HepG2 (cell line): ENCODE results near the gene GCDH. TPM values are rescaled to one million over a fixed set of nuclear protein-coding genes. Genes with fewer than 3 reads are reported as not detected.

Experiments
- ELF1 ChIP-seq: sonication (generic); formaldehyde crosslinking; IDR thresholded peaks from 2 replicates; pipeline ENCODE4 v1.4.0; 2020; ENCODE audit warnings: missing genetic modification reagents
- FIP1L1 ChIP-seq: fragments of 200-400 bp; formaldehyde crosslinking; IDR thresholded peaks from 2 replicates; pipeline ENCODE4 v1.6.1; 2018; ENCODE audit warnings: low read depth, mild to moderate bottlenecking, low read length, moderate library complexity, borderline replicate concordance; ENCODE audit not compliant: insufficient read depth
- HNF1B ChIP-seq: sonication (generic); formaldehyde crosslinking; IDR thresholded peaks from 2 replicates; pipeline ENCODE4 v1.5.1; 2020; ENCODE audit warnings: mild to moderate bottlenecking, moderate library complexity, missing genetic modification reagents
- MED8 ChIP-seq: sonication (generic); formaldehyde crosslinking; IDR thresholded peaks from 2 replicates; pipeline ENCODE4 v1.8.1; 2023; ENCODE audit warnings: mild to moderate bottlenecking, missing genetic modification reagents; ENCODE audit not compliant: insufficient replicate concordance
- SKI ChIP-seq: fragments of 450-650 bp; IDR thresholded peaks from one replicate; pipeline ENCODE4 v1.6.1; 2018; ENCODE audit warnings: mild to moderate bottlenecking; ENCODE audit not compliant: partially characterized antibody
- TOE1 ChIP-seq: sonication (generic); formaldehyde crosslinking; IDR thresholded peaks from 2 replicates; pipeline ENCODE4 v1.4.0; 2020; ENCODE audit warnings: mild to moderate bottlenecking, missing genetic modification reagents
- ZC3H4 ChIP-seq: sonication (generic); formaldehyde crosslinking; IDR thresholded peaks from 2 replicates; pipeline ENCODE4 v1.4.0; 2020; ENCODE audit warnings: missing genetic modification reagents, borderline replicate concordance
- ZFP41 ChIP-seq: sonication (generic); formaldehyde crosslinking; IDR thresholded peaks from 2 replicates; pipeline ENCODE4 v1.4.0; 2020; ENCODE audit warnings: mild to moderate bottlenecking, missing genetic modification reagents, borderline replicate concordance
- ZNF225 ChIP-seq: sonication (generic); formaldehyde crosslinking; IDR thresholded peaks from 2 replicates; pipeline ENCODE4 v1.4.0; 2020; ENCODE audit warnings: mild to moderate bottlenecking, missing genetic modification reagents
- ZNF280D ChIP-seq: sonication (generic); formaldehyde crosslinking; IDR thresholded peaks from 2 replicates; pipeline ENCODE4 v1.5.1; 2020; ENCODE audit warnings: mild to moderate bottlenecking, missing genetic modification reagents
- ZNF33B ChIP-seq: sonication (generic); formaldehyde crosslinking; IDR thresholded peaks from 2 replicates; pipeline ENCODE4 v1.5.1; 2020; ENCODE audit warnings: mild to moderate bottlenecking, missing genetic modification reagents
- ZNF746 ChIP-seq: sonication (generic); formaldehyde crosslinking; IDR thresholded peaks from 2 replicates; pipeline ENCODE4 v1.8.0; 2022; ENCODE audit warnings: mild to moderate bottlenecking, missing genetic modification reagents
- ZNF772 ChIP-seq: sonication (generic); formaldehyde crosslinking; IDR thresholded peaks from 2 replicates; pipeline ENCODE4 v1.5.0; 2020; ENCODE audit warnings: mild to moderate bottlenecking, missing genetic modification reagents
- ZNF883 ChIP-seq: sonication (generic); formaldehyde crosslinking; IDR thresholded peaks from 2 replicates; pipeline ENCODE4 v1.5.1; 2020; ENCODE audit warnings: mild to moderate bottlenecking, missing genetic modification reagents; ENCODE audit errors: not compliant biosample characterization
- polyA plus RNA-seq, 8 experiments: library from polyadenylated mRNA; depleted of rRNA in 3 of 8; stranded (reverse) in 7 of 8; unstranded in 1 of 8; fragments of >200 nt; fragmentation: Illumina TruSeq in 4 of 8; extraction: Trizol in 4 of 8; gene quantifications; 2 replicates each; pipeline versions ENCODE4 v1.2.1 to v1.2.3, GENCODE V29; 2011 to 2016; ENCODE audit warnings: low read depth in 4 of 8, missing spikeins in 1 of 8, mixed read lengths in 1 of 8; ENCODE audit not compliant: insufficient read depth in 1 of 8
- total RNA-seq, 5 experiments: library from RNA; depleted of rRNA; stranded (reverse); fragments of >200 nt; fragmentation: Illumina TruSeq; extraction: Trizol; gene quantifications; 2 replicates each; pipeline ENCODE4 v1.2.3, GENCODE V29; 2016; ENCODE audit warnings: low read depth in 1 of 5
- TF ChIP-seq, protein P1 (sequence below): sonication (generic); formaldehyde crosslinking; IDR thresholded peaks from 2 replicates; pipeline ENCODE4 v1.4.0; 2020; ENCODE audit warnings: missing genetic modification reagents
- TF ChIP-seq, protein P2 (sequence below): IDR thresholded peaks from 2 replicates; pipeline ENCODE4 v1.6.1; 2016; ENCODE audit warnings: low read depth, borderline replicate concordance
- TF ChIP-seq, protein P3 (sequence below): sonication (generic); formaldehyde crosslinking; IDR thresholded peaks from 2 replicates; pipeline ENCODE4 v1.4.0; 2020; ENCODE audit warnings: missing genetic modification reagents, borderline replicate concordance

Gene GCDH
- total and polyA plus RNA-seq, 2 of the 13 experiments (the other 11 are each of a cell fraction or from before 2014, with no cell fraction given) = 15.1 to 38.0 TPM

- TF ChIP-seq, protein P1, sequence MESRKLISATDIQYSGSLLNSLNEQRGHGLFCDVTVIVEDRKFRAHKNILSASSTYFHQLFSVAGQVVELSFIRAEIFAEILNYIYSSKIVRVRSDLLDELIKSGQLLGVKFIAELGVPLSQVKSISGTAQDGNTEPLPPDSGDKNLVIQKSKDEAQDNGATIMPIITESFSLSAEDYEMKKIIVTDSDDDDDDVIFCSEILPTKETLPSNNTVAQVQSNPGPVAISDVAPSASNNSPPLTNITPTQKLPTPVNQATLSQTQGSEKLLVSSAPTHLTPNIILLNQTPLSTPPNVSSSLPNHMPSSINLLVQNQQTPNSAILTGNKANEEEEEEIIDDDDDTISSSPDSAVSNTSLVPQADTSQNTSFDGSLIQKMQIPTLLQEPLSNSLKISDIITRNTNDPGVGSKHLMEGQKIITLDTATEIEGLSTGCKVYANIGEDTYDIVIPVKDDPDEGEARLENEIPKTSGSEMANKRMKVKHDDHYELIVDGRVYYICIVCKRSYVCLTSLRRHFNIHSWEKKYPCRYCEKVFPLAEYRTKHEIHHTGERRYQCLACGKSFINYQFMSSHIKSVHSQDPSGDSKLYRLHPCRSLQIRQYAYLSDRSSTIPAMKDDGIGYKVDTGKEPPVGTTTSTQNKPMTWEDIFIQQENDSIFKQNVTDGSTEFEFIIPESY (CRISPR knock-in tag) = peak; percentile 35; the same call in 1 of the 2 replicates
- TF ChIP-seq, protein P2, sequence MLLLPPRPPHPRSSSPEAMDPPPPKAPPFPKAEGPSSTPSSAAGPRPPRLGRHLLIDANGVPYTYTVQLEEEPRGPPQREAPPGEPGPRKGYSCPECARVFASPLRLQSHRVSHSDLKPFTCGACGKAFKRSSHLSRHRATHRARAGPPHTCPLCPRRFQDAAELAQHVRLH (CRISPR knock-in tag) = no peak
- TF ChIP-seq SKI (no peak), ZC3H4 (CRISPR knock-in tag) (no peak), FIP1L1 (no peak), ZFP41 (CRISPR knock-in tag) (peak; percentile 74; the same call in 1 of the 2 replicates), MED8 (CRISPR knock-in tag) (peak; percentile 67), ZNF225 (CRISPR knock-in tag) (peak; percentile 89), HNF1B (CRISPR knock-in tag) (peak; percentile 66; the same call in 1 of the 2 replicates), ZNF280D (peak; percentile 49), TOE1 (no peak), ZNF883 (CRISPR knock-in tag) (peak; percentile 69), ZNF772 (peak; percentile 63), ZNF746 (CRISPR knock-in tag) (no peak), ELF1 (CRISPR knock-in tag) (peak; percentile 82), ZNF33B (CRISPR knock-in tag) (no peak; the same call in 1 of the 2 replicates)
- TF ChIP-seq, protein P3, sequence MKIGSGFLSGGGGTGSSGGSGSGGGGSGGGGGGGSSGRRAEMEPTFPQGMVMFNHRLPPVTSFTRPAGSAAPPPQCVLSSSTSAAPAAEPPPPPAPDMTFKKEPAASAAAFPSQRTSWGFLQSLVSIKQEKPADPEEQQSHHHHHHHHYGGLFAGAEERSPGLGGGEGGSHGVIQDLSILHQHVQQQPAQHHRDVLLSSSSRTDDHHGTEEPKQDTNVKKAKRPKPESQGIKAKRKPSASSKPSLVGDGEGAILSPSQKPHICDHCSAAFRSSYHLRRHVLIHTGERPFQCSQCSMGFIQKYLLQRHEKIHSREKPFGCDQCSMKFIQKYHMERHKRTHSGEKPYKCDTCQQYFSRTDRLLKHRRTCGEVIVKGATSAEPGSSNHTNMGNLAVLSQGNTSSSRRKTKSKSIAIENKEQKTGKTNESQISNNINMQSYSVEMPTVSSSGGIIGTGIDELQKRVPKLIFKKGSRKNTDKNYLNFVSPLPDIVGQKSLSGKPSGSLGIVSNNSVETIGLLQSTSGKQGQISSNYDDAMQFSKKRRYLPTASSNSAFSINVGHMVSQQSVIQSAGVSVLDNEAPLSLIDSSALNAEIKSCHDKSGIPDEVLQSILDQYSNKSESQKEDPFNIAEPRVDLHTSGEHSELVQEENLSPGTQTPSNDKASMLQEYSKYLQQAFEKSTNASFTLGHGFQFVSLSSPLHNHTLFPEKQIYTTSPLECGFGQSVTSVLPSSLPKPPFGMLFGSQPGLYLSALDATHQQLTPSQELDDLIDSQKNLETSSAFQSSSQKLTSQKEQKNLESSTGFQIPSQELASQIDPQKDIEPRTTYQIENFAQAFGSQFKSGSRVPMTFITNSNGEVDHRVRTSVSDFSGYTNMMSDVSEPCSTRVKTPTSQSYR = peak; percentile 33; the same call in 1 of the 2 replicates
Observed at GRCh38 chr19:12933287-12934072, 42.5 kb downstream of the GCDH start, which contains the start of gene FARSA (continued).
